AG04450 (cell line): Measurements from ENCODE around the gene HSPA2. TPM values are rescaled to one million over a fixed set of nuclear protein-coding genes. Genes with fewer than 3 reads are reported as not detected.

ENCODE experiments used
- CTCF ChIA-PET: fragments of 300-600, 350-600 bp; formaldehyde crosslinking; extraction: SDS; loops from one replicate; lab custom pipeline; 2022; ENCODE audit warnings: antibody characterized with exemption, inconsistent platforms; lab: Charles Lee
- POLR2A ChIA-PET: fragments of 350-600 bp; formaldehyde crosslinking; extraction: SDS; loops from one replicate; lab custom pipeline; 2021; ENCODE audit warnings: antibody characterized with exemption, inconsistent platforms; lab: Yijun Ruan, JAX
- DNase-seq: peaks from one replicate; pipeline ENCODE4 v3.0.0-alpha.2; 2011; ENCODE audit warnings: low read depth, low spot score
- H3K27ac ChIP-seq: one replicate; pipeline ENCODE4 v1.5.1; 2012; ENCODE audit warnings: low read depth, low read length, control low read depth
- H3K27me3 ChIP-seq: one replicate; pipeline ENCODE4 v1.6.0; 2012; ENCODE audit warnings: low read length; ENCODE audit not compliant: control insufficient read depth, insufficient read depth
- H3K4me3 ChIP-seq: 2 replicates; pipeline ENCODE4 v1.5.1; 2011; ENCODE audit warnings: mild to moderate bottlenecking, low read depth, low read length, control low read depth
- H3K9me3 ChIP-seq: 2 replicates; pipeline ENCODE4 v1.5.1; 2012; ENCODE audit warnings: low read length; ENCODE audit not compliant: control insufficient read depth, insufficient read depth
- polyA plus RNA-seq: library from polyadenylated mRNA; depleted of rRNA; stranded (reverse); fragments of >200 nt; gene quantifications from 2 replicates; pipeline ENCODE4 v1.2.3, GENCODE V29; 2011
- TF ChIP-seq, protein P1 (sequence below): IDR thresholded peaks from 2 replicates; pipeline ENCODE4 v1.5.1; 2011; ENCODE audit warnings: low read depth, low read length, control low read depth, inconsistent platforms

Gene HSPA2
- polyA plus RNA-seq, 1 experiment = 18.2 TPM

DNA sequence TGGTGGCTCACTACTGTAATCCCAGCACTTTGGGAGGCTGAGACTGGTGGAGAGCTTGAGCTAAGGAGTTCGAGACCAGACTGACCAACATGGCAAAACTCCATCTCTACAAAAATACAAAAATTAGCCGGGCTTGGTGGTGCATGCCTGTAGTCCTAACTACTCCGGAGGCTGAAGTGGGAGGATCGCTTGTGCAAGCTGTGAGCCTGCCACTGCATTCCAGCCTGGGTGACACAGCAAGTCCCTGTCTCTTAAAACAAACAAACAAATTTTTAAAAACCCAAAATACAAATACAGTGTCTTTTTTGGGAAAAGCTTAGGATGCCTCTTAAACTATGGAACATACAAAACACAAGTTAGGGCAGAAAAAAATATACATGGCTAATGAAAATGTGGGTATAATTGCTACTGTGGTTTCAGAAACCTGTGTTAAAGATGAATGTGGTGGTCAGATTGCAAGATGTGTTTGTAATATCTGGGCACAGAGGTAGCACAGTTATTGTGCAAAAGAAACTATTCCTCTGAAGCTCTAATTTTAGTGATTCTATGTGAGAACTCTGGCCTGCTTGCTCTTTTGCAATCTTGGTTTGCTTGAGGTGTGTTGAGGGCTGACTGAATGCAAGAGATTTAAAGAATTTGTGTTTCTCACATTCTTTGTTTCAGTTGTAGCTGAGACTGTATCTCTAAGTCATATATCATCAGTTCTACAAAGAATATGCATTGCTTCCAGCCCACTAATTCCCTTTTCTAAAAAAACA, 3.9 kb upstream of the HSPA2 start:
- TF ChIP-seq, protein P1, sequence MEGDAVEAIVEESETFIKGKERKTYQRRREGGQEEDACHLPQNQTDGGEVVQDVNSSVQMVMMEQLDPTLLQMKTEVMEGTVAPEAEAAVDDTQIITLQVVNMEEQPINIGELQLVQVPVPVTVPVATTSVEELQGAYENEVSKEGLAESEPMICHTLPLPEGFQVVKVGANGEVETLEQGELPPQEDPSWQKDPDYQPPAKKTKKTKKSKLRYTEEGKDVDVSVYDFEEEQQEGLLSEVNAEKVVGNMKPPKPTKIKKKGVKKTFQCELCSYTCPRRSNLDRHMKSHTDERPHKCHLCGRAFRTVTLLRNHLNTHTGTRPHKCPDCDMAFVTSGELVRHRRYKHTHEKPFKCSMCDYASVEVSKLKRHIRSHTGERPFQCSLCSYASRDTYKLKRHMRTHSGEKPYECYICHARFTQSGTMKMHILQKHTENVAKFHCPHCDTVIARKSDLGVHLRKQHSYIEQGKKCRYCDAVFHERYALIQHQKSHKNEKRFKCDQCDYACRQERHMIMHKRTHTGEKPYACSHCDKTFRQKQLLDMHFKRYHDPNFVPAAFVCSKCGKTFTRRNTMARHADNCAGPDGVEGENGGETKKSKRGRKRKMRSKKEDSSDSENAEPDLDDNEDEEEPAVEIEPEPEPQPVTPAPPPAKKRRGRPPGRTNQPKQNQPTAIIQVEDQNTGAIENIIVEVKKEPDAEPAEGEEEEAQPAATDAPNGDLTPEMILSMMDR = no peak
- ChIA-PET CTCF (interaction anchor here (0.5 to 2.1 kb wide), 3 partner anchors 27 to 101 kb away, joined by 3 to 6 read pairs (median 6); no protein-coding TSS in a partner anchor), POLR2A (no interaction called here)
- Histone ChIP-seq H3K27me3 (peaks cover 6% of the 10 kb centered on the region), H3K4me3 (no peak overlapping the region), H3K9me3 (peaks cover 11% of the 10 kb centered on the region), H3K27ac (no peak overlapping the region)
- DNase-seq = peak; percentile 4

DNA sequence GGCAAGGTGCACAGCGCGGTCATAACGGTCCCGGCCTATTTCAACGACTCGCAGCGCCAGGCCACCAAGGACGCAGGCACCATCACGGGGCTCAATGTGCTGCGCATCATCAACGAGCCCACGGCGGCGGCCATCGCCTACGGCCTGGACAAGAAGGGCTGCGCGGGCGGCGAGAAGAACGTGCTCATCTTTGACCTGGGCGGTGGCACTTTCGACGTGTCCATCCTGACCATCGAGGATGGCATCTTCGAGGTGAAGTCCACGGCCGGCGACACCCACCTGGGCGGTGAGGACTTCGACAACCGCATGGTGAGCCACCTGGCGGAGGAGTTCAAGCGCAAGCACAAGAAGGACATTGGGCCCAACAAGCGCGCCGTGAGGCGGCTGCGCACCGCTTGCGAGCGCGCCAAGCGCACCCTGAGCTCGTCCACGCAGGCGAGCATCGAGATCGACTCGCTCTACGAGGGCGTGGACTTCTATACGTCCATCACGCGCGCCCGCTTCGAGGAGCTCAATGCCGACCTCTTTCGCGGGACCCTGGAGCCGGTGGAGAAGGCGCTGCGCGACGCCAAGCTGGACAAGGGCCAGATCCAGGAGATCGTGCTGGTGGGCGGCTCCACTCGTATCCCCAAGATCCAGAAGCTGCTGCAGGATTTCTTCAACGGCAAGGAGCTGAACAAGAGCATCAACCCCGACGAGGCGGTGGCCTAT, 875 bp downstream of the HSPA2 start:
- H3K27me3 ChIP-seq = peaks cover 10% of the 10 kb centered on the region
- POLR2A ChIA-PET = interaction anchor here (1.0 to 3.2 kb wide), 6 partner anchors 14 to 221 kb away, joined by 3 to 35 read pairs (median 6); no protein-coding TSS in a partner anchor
- H3K27ac ChIP-seq = no peak overlapping the region
- TF ChIP-seq, protein P1 = no peak
- H3K9me3 ChIP-seq = peaks cover 14% of the 10 kb centered on the region
- peak overlapping the region; percentile 62 for H3K4me3 ChIP-seq
- DNase-seq = no peak
- CTCF ChIA-PET = interaction anchor here (1.2 to 6.1 kb wide), 2 partner anchors 96 to 197 kb away, joined by 3 to 73 read pairs; no protein-coding TSS in a partner anchor

DNA sequence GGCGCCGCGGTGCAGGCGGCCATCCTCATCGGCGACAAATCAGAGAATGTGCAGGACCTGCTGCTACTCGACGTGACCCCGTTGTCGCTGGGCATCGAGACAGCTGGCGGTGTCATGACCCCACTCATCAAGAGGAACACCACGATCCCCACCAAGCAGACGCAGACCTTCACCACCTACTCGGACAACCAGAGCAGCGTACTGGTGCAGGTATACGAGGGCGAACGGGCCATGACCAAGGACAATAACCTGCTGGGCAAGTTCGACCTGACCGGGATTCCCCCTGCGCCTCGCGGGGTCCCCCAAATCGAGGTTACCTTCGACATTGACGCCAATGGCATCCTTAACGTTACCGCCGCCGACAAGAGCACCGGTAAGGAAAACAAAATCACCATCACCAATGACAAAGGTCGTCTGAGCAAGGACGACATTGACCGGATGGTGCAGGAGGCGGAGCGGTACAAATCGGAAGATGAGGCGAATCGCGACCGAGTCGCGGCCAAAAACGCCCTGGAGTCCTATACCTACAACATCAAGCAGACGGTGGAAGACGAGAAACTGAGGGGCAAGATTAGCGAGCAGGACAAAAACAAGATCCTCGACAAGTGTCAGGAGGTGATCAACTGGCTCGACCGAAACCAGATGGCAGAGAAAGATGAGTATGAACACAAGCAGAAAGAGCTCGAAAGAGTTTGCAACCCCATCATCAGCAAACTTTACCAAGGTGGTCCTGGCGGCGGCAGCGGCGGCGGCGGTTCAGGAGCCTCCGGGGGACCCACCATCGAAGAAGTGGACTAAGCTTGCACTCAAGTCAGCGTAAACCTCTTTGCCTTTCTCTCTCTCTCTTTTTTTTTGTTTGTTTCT, 1.7 kb downstream of the HSPA2 start:
- ChIA-PET CTCF (interaction anchor here (1.8 to 6.1 kb wide), 2 partner anchors 95 to 350 kb away, joined by 8 to 73 read pairs; no protein-coding TSS in a partner anchor), POLR2A (interaction anchor here (1.0 to 3.2 kb wide), 5 partner anchors 13 to 220 kb away, joined by 3 to 35 read pairs (median 6); no protein-coding TSS in a partner anchor)
- TF ChIP-seq, protein P1 = no peak
- peak overlapping the region; percentile 62 for H3K4me3 ChIP-seq
- peaks cover 14% of the 10 kb centered on the region for H3K9me3 ChIP-seq
- peaks cover 10% of the 10 kb centered on the region for H3K27me3 ChIP-seq
- DNase-seq = no peak
- no peak overlapping the region for H3K27ac ChIP-seq

DNA sequence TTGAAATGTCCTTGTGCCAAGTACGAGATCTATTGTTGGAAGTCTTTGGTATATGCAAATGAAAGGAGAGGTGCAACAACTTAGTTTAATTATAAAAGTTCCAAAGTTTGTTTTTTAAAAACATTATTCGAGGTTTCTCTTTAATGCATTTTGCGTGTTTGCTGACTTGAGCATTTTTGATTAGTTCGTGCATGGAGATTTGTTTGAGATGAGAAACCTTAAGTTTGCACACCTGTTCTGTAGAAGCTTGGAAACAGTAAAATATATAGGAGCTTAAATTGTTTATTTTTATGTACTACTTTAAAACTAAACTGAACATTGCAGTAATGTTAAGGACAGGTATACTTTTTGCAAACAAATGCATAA, 2.3 kb downstream of the HSPA2 start:
- H3K4me3 ChIP-seq = peak overlapping the region; percentile 62
- no peak for DNase-seq
- H3K9me3 ChIP-seq = peaks cover 14% of the 10 kb centered on the region
- ChIA-PET POLR2A (interaction anchor here (0.5 to 1.9 kb wide), 3 partner anchors 13 to 121 kb away, joined by 6 to 7 read pairs (median 6); no protein-coding TSS in a partner anchor), CTCF (interaction anchor here (1.0 to 6.1 kb wide), 3 partner anchors 14 to 349 kb away, joined by 4 to 73 read pairs (median 8); no protein-coding TSS in a partner anchor)
- TF ChIP-seq, protein P1 = no peak
- H3K27ac ChIP-seq = no peak overlapping the region
- peaks cover 10% of the 10 kb centered on the region for H3K27me3 ChIP-seq
